ENCODE data around the gene OVOL2. TPM values are rescaled to one million over a fixed set of nuclear protein-coding genes. Genes with fewer than 3 reads are reported as not detected.
"Not testable (repeated sequence)": the region's sequence is repeated elsewhere in the genome, so short reads cannot be mapped to it uniquely, and the experiment has no call there.

OVOL2 gene
- total RNA-seq, 1 donor from 2014 or later, result 3.1 TPM

DNA sequence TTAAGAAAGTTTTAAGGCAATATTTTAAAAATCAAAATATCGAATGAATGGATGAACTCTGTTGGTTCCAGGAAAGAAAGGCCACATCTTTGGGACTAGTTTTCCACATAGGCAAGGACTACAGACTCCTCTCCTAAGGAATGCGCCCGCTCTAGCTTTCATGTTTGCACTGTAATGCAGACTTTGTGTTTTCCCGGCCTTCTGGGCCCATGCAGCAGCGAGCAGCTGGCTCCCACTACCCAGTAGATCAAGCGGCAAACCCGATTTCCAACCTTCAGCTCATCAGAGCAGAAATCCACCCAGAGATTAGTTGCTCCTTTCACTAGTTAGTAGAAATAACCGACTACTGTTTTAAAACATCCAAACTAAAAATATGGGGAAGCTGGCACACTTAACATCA is 27.7 kb downstream of the OVOL2 start:
- Histone ChIP-seq H3K27me3 (ENCODE audit: control insufficient read depth, insufficient read depth, low read length) (no peaks in the 10 kb centered on the region), H3K4me3 (ENCODE audit: low read depth, low read length) (no peak overlapping the region), H3K36me3 (ENCODE audit: control insufficient read depth, insufficient read depth, low read length) (no peaks in the 10 kb centered on the region)
- DNase-seq (ENCODE audit: low read depth), result no peak
- TF ChIP-seq, protein P1, sequence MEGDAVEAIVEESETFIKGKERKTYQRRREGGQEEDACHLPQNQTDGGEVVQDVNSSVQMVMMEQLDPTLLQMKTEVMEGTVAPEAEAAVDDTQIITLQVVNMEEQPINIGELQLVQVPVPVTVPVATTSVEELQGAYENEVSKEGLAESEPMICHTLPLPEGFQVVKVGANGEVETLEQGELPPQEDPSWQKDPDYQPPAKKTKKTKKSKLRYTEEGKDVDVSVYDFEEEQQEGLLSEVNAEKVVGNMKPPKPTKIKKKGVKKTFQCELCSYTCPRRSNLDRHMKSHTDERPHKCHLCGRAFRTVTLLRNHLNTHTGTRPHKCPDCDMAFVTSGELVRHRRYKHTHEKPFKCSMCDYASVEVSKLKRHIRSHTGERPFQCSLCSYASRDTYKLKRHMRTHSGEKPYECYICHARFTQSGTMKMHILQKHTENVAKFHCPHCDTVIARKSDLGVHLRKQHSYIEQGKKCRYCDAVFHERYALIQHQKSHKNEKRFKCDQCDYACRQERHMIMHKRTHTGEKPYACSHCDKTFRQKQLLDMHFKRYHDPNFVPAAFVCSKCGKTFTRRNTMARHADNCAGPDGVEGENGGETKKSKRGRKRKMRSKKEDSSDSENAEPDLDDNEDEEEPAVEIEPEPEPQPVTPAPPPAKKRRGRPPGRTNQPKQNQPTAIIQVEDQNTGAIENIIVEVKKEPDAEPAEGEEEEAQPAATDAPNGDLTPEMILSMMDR (IDR thresholded peaks at IDR 0.05; ENCODE audit: insufficient read depth, low read length, poor library complexity, severe bottlenecking), result no peak

- not testable (repeated sequence) for H3K4me3 ChIP-seq (ENCODE audit: low read depth, low read length); H3K36me3 ChIP-seq (ENCODE audit: control insufficient read depth, insufficient read depth, low read length); DNase-seq (ENCODE audit: low read depth); H3K27me3 ChIP-seq (ENCODE audit: control insufficient read depth, insufficient read depth, low read length)
Observed at GRCh38 chr20:18027011-18027410, 30.7 kb downstream of the OVOL2 start.

- TF ChIP-seq, protein P1 (IDR thresholded peaks at IDR 0.05; ENCODE audit: insufficient read depth, low read length, poor library complexity, severe bottlenecking), result no peak
- Histone ChIP-seq H3K36me3 (ENCODE audit: control insufficient read depth, insufficient read depth, low read length) (no peaks in the 10 kb centered on the region), H3K27me3 (ENCODE audit: control insufficient read depth, insufficient read depth, low read length) (no peaks in the 10 kb centered on the region), H3K4me3 (ENCODE audit: low read depth, low read length) (no peak overlapping the region)
- DNase-seq (ENCODE audit: low read depth), result no peak
Observed at GRCh38 chr20:18024606-18025127, 33.0 kb downstream of the OVOL2 start.

DNA sequence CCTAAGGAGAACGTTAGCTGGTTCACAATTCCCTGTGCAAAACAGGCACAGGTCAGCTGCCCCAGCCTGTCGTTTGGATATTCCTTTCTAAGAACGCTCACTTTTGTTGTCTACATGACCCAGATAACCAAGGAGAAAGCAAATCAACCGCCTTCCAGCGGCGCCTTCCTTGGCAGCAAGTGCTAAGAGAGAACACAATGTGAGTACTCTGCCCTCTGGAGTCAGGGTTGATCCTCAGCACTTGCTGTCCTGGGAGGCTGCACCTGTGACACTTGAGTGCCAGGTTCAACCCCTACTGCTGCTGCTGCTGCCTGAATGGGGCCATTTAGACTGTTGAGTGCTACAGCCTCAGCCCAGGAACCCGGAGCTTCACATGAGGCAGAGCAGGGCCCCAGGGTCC is 36.8 kb downstream of the OVOL2 start:
- H3K36me3 ChIP-seq (ENCODE audit: control insufficient read depth, insufficient read depth, low read length), result no peaks in the 10 kb centered on the region
- H3K27me3 ChIP-seq (ENCODE audit: control insufficient read depth, insufficient read depth, low read length), result no peaks in the 10 kb centered on the region
- DNase-seq (ENCODE audit: low read depth), result no peak
- no peak overlapping the region for H3K4me3 ChIP-seq (ENCODE audit: low read depth, low read length)
- TF ChIP-seq, protein P1 (IDR thresholded peaks at IDR 0.05; ENCODE audit: insufficient read depth, low read length, poor library complexity, severe bottlenecking), result no peak

DNA sequence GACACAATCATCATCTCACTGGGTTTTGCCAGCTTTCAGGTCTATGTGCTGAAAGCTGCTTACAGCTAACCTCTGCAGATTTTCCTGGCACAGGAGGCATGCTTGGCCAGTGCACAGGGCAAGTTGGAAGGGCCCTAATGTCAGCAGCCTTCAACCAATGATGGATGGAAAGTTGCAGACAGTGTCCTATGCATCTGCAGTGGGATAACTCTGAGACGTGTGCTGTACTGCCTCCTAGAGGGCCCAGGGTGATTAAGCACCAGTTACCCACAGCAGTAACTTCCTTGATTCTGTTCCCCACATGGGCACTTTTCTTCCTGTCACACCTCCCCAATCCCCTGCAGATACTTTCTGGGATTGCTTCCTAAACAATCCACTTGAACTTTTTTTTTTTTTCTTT is 38.6 kb downstream of the OVOL2 start:
- DNase-seq (ENCODE audit: low read depth), result no peak
- Histone ChIP-seq H3K27me3 (ENCODE audit: control insufficient read depth, insufficient read depth, low read length) (no peaks in the 10 kb centered on the region), H3K4me3 (ENCODE audit: low read depth, low read length) (no peak overlapping the region), H3K36me3 (ENCODE audit: control insufficient read depth, insufficient read depth, low read length) (no peaks in the 10 kb centered on the region)
- TF ChIP-seq, protein P1 (IDR thresholded peaks at IDR 0.05; ENCODE audit: insufficient read depth, low read length, poor library complexity, severe bottlenecking), result peak; percentile 26

- Histone ChIP-seq H3K27me3 (ENCODE audit: control insufficient read depth, insufficient read depth, low read length) (no peaks in the 10 kb centered on the region), H3K4me3 (ENCODE audit: low read depth, low read length) (no peak overlapping the region), H3K36me3 (ENCODE audit: control insufficient read depth, insufficient read depth, low read length) (no peaks in the 10 kb centered on the region)
- TF ChIP-seq, protein P1 (IDR thresholded peaks at IDR 0.05; ENCODE audit: insufficient read depth, low read length, poor library complexity, severe bottlenecking), result no peak
- no peak for DNase-seq (ENCODE audit: low read depth)
Observed at GRCh38 chr20:18018100-18018499, 39.6 kb downstream of the OVOL2 start.
